ENCODE measurements around the gene CCDC191. TPM values are rescaled to one million over a fixed set of nuclear protein-coding genes. Genes with fewer than 3 reads are reported as not detected.

Gene CCDC191
- total RNA-seq, 1 donor from 2014 or later = 4.9 TPM

- Histone ChIP-seq H3K36me3 (no peaks in the 10 kb centered on the region), H3K27me3 (no peaks in the 10 kb centered on the region), H3K4me1 (peaks cover 18% of the 10 kb centered on the region), H3K9ac (no peak overlapping the region), H3K9me3 (ENCODE audit: low read depth) (no peaks in the 10 kb centered on the region), H3K27ac (no peak overlapping the region), H3F3A (ENCODE audit: low read depth) (no peaks in the 10 kb centered on the region), H3K79me2 (ENCODE audit: low read depth) (no peaks in the 10 kb centered on the region), H3K4me2 (no peak overlapping the region), H2AFZ (replicated peaks) (no peak overlapping the region), H3K4me3 (no peak overlapping the region), H4K20me1 (ENCODE audit: low read depth) (no peaks in the 10 kb centered on the region)
- Mint-ChIP-seq H3K9me3 (no peaks in the 10 kb centered on the region), H3K4me3 (no peak overlapping the region), H3K27me3 (ENCODE audit: insufficient read depth, low read depth) (no peaks in the 10 kb centered on the region), H3K27ac (peak overlapping the region; percentile 53), H3K36me3 (no peaks in the 10 kb centered on the region), H3K4me1 (peaks cover 18% of the 10 kb centered on the region)
- DNase-seq (ENCODE audit: low spot score) = no peak
- TF ChIP-seq EZH2phosphoT487 (IDR thresholded peaks at IDR 0.05) = no peak
- TF ChIP-seq EZH2 (IDR thresholded peaks at IDR 0.05) = no peak
- no peak for TF ChIP-seq CTCF (IDR thresholded peaks at IDR 0.05)
Measured at GRCh38 chr3:114103181-114103580, 46.9 kb upstream of the CCDC191 start.

GRCh38 chr3:114101101-114101500 is 44.8 kb upstream of the CCDC191 start:
- Mint-ChIP-seq H3K27me3 (ENCODE audit: insufficient read depth, low read depth) (no peaks in the 10 kb centered on the region), H3K36me3 (no peaks in the 10 kb centered on the region), H3K4me3 (no peak overlapping the region), H3K27ac (no peak overlapping the region), H3K9me3 (peaks cover 4% of the 10 kb centered on the region), H3K4me1 (peaks cover 16% of the 10 kb centered on the region)
- Histone ChIP-seq H3K9ac (no peak overlapping the region), H3K4me3 (no peak overlapping the region), H3F3A (ENCODE audit: low read depth) (no peaks in the 10 kb centered on the region), H3K9me3 (ENCODE audit: low read depth) (no peaks in the 10 kb centered on the region), H3K4me2 (peak overlapping the region; percentile 9), H3K4me1 (peaks cover 15% of the 10 kb centered on the region), H4K20me1 (ENCODE audit: low read depth) (no peaks in the 10 kb centered on the region), H3K27ac (no peak overlapping the region), H3K79me2 (ENCODE audit: low read depth) (no peaks in the 10 kb centered on the region), H3K27me3 (no peaks in the 10 kb centered on the region), H2AFZ (replicated peaks) (no peak overlapping the region), H3K36me3 (no peaks in the 10 kb centered on the region)
- DNase-seq (ENCODE audit: low spot score) = no peak
- TF ChIP-seq EZH2phosphoT487 (IDR thresholded peaks at IDR 0.05) (no peak), EZH2 (IDR thresholded peaks at IDR 0.05) (no peak), CTCF (IDR thresholded peaks at IDR 0.05) (no peak)

- Histone ChIP-seq H3K9ac (no peak overlapping the region), H3K4me2 (no peak overlapping the region), H3F3A (ENCODE audit: low read depth) (peaks cover 4% of the 10 kb centered on the region), H3K4me3 (no peak overlapping the region), H3K27ac (no peak overlapping the region), H3K36me3 (no peaks in the 10 kb centered on the region), H3K27me3 (no peaks in the 10 kb centered on the region), H2AFZ (replicated peaks) (no peak overlapping the region), H3K4me1 (peaks cover 17% of the 10 kb centered on the region), H4K20me1 (ENCODE audit: low read depth) (no peaks in the 10 kb centered on the region), H3K9me3 (ENCODE audit: low read depth) (no peaks in the 10 kb centered on the region), H3K79me2 (ENCODE audit: low read depth) (no peaks in the 10 kb centered on the region)
- Mint-ChIP-seq H3K4me3 (no peak overlapping the region), H3K27me3 (ENCODE audit: insufficient read depth, low read depth) (peaks cover 2% of the 10 kb centered on the region), H3K9me3 (peaks cover 4% of the 10 kb centered on the region), H3K36me3 (no peaks in the 10 kb centered on the region), H3K4me1 (peaks cover 30% of the 10 kb centered on the region), H3K27ac (no peak overlapping the region)
- DNase-seq (ENCODE audit: low spot score) = no peak
- TF ChIP-seq EZH2phosphoT487 (IDR thresholded peaks at IDR 0.05) = no peak
- TF ChIP-seq EZH2 (IDR thresholded peaks at IDR 0.05) = no peak
- no peak for TF ChIP-seq CTCF (IDR thresholded peaks at IDR 0.05)
Measured at GRCh38 chr3:114095796-114096195, 39.5 kb upstream of the CCDC191 start.

All from neural progenitor cell (in vitro differentiated cells).